Pancreas (tissue), 10 donors: ENCODE results near the gene TMEM238. TPM values are rescaled to one million over a fixed set of nuclear protein-coding genes. Genes with fewer than 3 reads are reported as not detected.
A peak's percentile ranks its signal among the peaks of the same experiment; 100 is the strongest.

Experiments
- ATAC-seq, 4 donors: fragments of 200-7000 bp; cut with Tn5 transposase; one replicate each; pipeline versions ENCODE4 v1.8.0 to v1.9.1; 2020; ENCODE audit warnings: mild to moderate bottlenecking in 4 of 4, moderate library complexity in 4 of 4
- DNase-seq, 6 donors: peaks; one replicate each; pipeline ENCODE4 v3.0.0-alpha.2; 2020
- FAIRE-seq: peaks from 2 replicates; lab custom pipeline; 2012; peaks lifted over from hg19 to GRCh38; lab: Jason Lieb, UNC
- H3K27ac ChIP-seq, 4 donors: fragments of 200-600 bp; sonication (generic); 1 replicate in 3 of 4; 2 replicates in 1 of 4; pipeline versions ENCODE4 v1.5.0 to v1.8.0; 2020
- H3K27me3 ChIP-seq, 4 donors: fragments of 200-600 bp; one replicate each; pipeline ENCODE4 v1.8.0; 2021
- H3K36me3 ChIP-seq, 3 donors: fragments of 200-600 bp; sonication (generic) in 1 of 3; one replicate each; pipeline versions ENCODE4 v1.5.0 to v1.8.0; 2020 to 2021
- H3K4me1 ChIP-seq, 3 donors: fragments of 200-600 bp; one replicate each; pipeline ENCODE4 v1.8.0; 2021
- H3K4me3 ChIP-seq, 4 donors: fragments of 200-600 bp; sonication (generic) in 2 of 4; one replicate each; pipeline versions ENCODE4 v1.5.0 to v1.8.0; 2020 to 2021
- H3K9me3 ChIP-seq, 4 donors: fragments of 200-600 bp; one replicate each; pipeline ENCODE4 v1.8.0; 2021
- CTCF ChIP-seq, 4 donors: fragments of 200-600 bp; sonication (generic) in 3 of 4; IDR thresholded peaks; one replicate each; pipeline versions ENCODE4 v1.5.0 to v1.8.0; 2021; ENCODE audit warnings: antibody characterized with exemption in 4 of 4
- WGBS, 2 donors: extraction: QIAGEN DNeasy Blood & Tissue Kit; methylation state at CpG; one replicate each; pipeline ENCODE4 v1.1.7; 2013; 5-methylcytosine and 5-hydroxymethylcytosine counted together
- intact Hi-C, 3 donors: fragments of 100-400 bp; cut with DNase I; formaldehyde crosslinking; loops; one replicate each; pipeline versions ENCODE4 v1.11.1 to v1.14.2; 2022
- polyA plus RNA-seq, 2 donors: library from polyadenylated mRNA; stranded (reverse); fragments of 200-250 nt; gene quantifications; one replicate each; pipeline ENCODE4 v1.2.3, GENCODE V29; 2013
- total RNA-seq, 6 donors: library from RNA; stranded (reverse); fragmentation: NEBNext Ultra II Directional in 4 of 6; extraction: Animal tissue kit (Norgen Biotek cat#: 25700) in 4 of 6; gene quantifications; one replicate each; pipeline versions ENCODE4 v1.2.1 to v1.2.4, GENCODE V29; 2021 to 2023
- donor health status: healthy with polysubstance abuse.
- donor health status: DM: no; HTN: no; CAD: no; lungs with moderate emphysema.
- donor health status: DM: no; HTN: no; CAD: no.
- donor health status: control.
- donor health status: control.
- donor health status: Bipolar disorder and iron deficiency.
- donor health status: DM: yes; HTN: yes; CAD: no.
- donor health status: DM: no; HTN: no; CAD: no.
- donor health status: DM: no; HTN: no; CAD: no.
- donor health status: DM: yes; HTN: yes; CAD: no.

The TMEM238 gene
- total and polyA plus RNA-seq, 8 donors = 0.42 to 32.7 (median 19.8) TPM

GRCh38 chr19:55389386-55390317, 5.6 kb upstream of the TMEM238 start:
- Histone ChIP-seq H3K4me1 (peaks cover 10 to 21% (median 17%) of the 10 kb centered on the region in 3 donors), H3K4me3 (no peak overlapping the region), H3K9me3 (no peaks in the 10 kb centered on the region), H3K36me3 (peaks cover 0 to 23% (median 11%) of the 10 kb centered on the region in 3 donors), H3K27ac (no peak overlapping the region), H3K27me3 (no peaks in the 10 kb centered on the region)
- intact Hi-C loops = loop anchor here in 1 of 3 donors (10.0 kb wide), 1 partner anchor 95 kb away; no protein-coding TSS in a partner anchor
- ATAC-seq (no peak), DNase-seq (peak in 1 of 6 donors; percentile 17), FAIRE-seq (no peak)
- TF ChIP-seq CTCF (IDR thresholded peaks at IDR 0.05) = no peak
- WGBS, 2 donors = 84 to 87% methylated on average over 21 of the region's 21 CpGs

GRCh38 chr19:55387736-55388497, 3.8 kb upstream of the TMEM238 start:
- Histone ChIP-seq H3K4me1 (peaks cover 10 to 27% (median 17%) of the 10 kb centered on the region in 3 donors), H3K27ac (no peak overlapping the region), H3K4me3 (peak overlapping the region in 3 of 4 donors; percentile 76 to 92 (median 77)), H3K27me3 (no peaks in the 10 kb centered on the region), H3K9me3 (no peaks in the 10 kb centered on the region), H3K36me3 (peaks cover 0 to 23% (median 11%) of the 10 kb centered on the region in 3 donors)
- FAIRE-seq (no peak), ATAC-seq (no peak), DNase-seq (peak in 1 of 6 donors; percentile 32)
- intact Hi-C loops = loop anchor here in 1 of 3 donors (10.0 kb wide), 1 partner anchor 93 kb away; no protein-coding TSS in a partner anchor
- 72 to 76% methylated on average over 24 of the region's 24 CpGs for WGBS, 2 donors
- no peak for TF ChIP-seq CTCF (IDR thresholded peaks at IDR 0.05)

GRCh38 chr19:55386493-55386971, 2.4 kb upstream of the TMEM238 start:
- Histone ChIP-seq H3K27me3 (no peaks in the 10 kb centered on the region), H3K36me3 (peaks cover 0 to 23% (median 11%) of the 10 kb centered on the region in 3 donors), H3K27ac (peak overlapping the region in 2 of 4 donors; percentile 84 to 97), H3K9me3 (no peaks in the 10 kb centered on the region), H3K4me3 (peak overlapping the region; percentile 76 to 92 (median 80)), H3K4me1 (peaks cover 10 to 28% (median 17%) of the 10 kb centered on the region in 3 donors)
- intact Hi-C loops = loop anchor here in 1 of 3 donors (10.0 kb wide), 1 partner anchor 92 kb away; no protein-coding TSS in a partner anchor
- no peak for FAIRE-seq
- ATAC-seq = no peak
- no peak for DNase-seq
- 1 to 2% methylated on average over 33 of the region's 33 CpGs for WGBS, 2 donors
- no peak for TF ChIP-seq CTCF (IDR thresholded peaks at IDR 0.05)

- H3K4me1 ChIP-seq = peaks cover 10 to 28% (median 17%) of the 10 kb centered on the region in 3 donors
- peak; percentile 85 to 92 (median 86) for ATAC-seq
- DNase-seq = peak; percentile 95 to 99 (median 97)
- no peak for FAIRE-seq
- no peaks in the 10 kb centered on the region for H3K9me3 ChIP-seq
- peaks cover 0 to 23% (median 11%) of the 10 kb centered on the region in 3 donors for H3K36me3 ChIP-seq
- intact Hi-C loops = loop anchor here in 1 of 3 donors (10.0 kb wide), 1 partner anchor 91 kb away; no protein-coding TSS in a partner anchor
- WGBS, 2 donors = 0% methylated on average over 62 to 68 of the region's 68 CpGs
- no peak for TF ChIP-seq CTCF (IDR thresholded peaks at IDR 0.05)
- no peaks in the 10 kb centered on the region for H3K27me3 ChIP-seq
- H3K27ac ChIP-seq = peak within 1 kb of the TSS; percentile 74 to 97 (median 90)
- peak within 1 kb of the TSS; percentile 76 to 92 (median 80) for H3K4me3 ChIP-seq
Observed at GRCh38 chr19:55385724-55386492, 1.8 kb upstream of the TMEM238 start, which contains the start of gene RPL28. Gene RPL28, plus strand, starts transcription at chr19:55385932. Its CDS starts 426 bp downstream, at chr19:55386358.
